Activated naive CD4-positive, alpha-beta T cell treated with anti-CD3 and anti-CD28 coated beads for 36 hours (primary cell): ENCODE results near the gene CDCA3. TPM values are rescaled to one million over a fixed set of nuclear protein-coding genes. Genes with fewer than 3 reads are reported as not detected.

Experiments
- CTCF ChIA-PET: fragments of 350-600 bp; sonication (Branson Sonifier 250); formaldehyde crosslinking; loops from one replicate; lab custom pipeline; 2021; ENCODE audit warnings: antibody characterized with exemption; lab: Charles Lee
- DNase-seq: peaks from one replicate; pipeline ENCODE4 v3.0.0-alpha.2; 2020
- H3K27ac Mint-ChIP-seq: one replicate; pipeline ENCODE4 v1.8.0; 2021; ENCODE audit warnings: mild to moderate bottlenecking, mixed read lengths
- H3K27me3 Mint-ChIP-seq: one replicate; pipeline ENCODE4 v1.8.0; 2021; ENCODE audit warnings: low read depth, mixed read lengths
- H3K36me3 Mint-ChIP-seq: one replicate; pipeline ENCODE4 v1.8.0; 2021; ENCODE audit warnings: low read depth, mixed read lengths
- H3K4me1 Mint-ChIP-seq: one replicate; pipeline ENCODE4 v1.8.0; 2021; ENCODE audit warnings: low read depth, mixed read lengths
- H3K4me3 Mint-ChIP-seq: one replicate; pipeline ENCODE4 v1.8.0; 2021; ENCODE audit warnings: mild to moderate bottlenecking, moderate library complexity, mixed read lengths
- H3K9me3 Mint-ChIP-seq: one replicate; pipeline ENCODE4 v1.8.0; 2021; ENCODE audit warnings: mixed read lengths
- intact Hi-C: fragments of 100-400 bp; cut with micrococcal nuclease; formaldehyde crosslinking; loops from one replicate; pipeline ENCODE4 v1.15.1; 2023
- total RNA-seq, 2 experiments: library from RNA; stranded (reverse); gene quantifications; one replicate each; pipeline ENCODE4 v1.2.3, GENCODE V29; 2021

CDCA3 gene
- total RNA-seq, 2 experiments from 2014 or later: 106 to 108 TPM

- H3K9me3 Mint-ChIP-seq: no peaks in the 10 kb centered on the region
- H3K4me3 Mint-ChIP-seq: peak overlapping the region; percentile 86
- CTCF ChIA-PET: interaction anchor here (0.6 to 2.1 kb wide), 3 partner anchors 24 to 122 kb away, joined by 3 to 6 read pairs (median 3); no protein-coding TSS in a partner anchor
- intact Hi-C loops: loop anchor here (5.0 kb wide), 3 partner anchors 257 to 513 kb away; partner anchors contain the start of genes C1RL and VAMP1
- no peak for DNase-seq
- H3K27me3 Mint-ChIP-seq: no peaks in the 10 kb centered on the region
- peak overlapping the region; percentile 78 for H3K27ac Mint-ChIP-seq
- H3K36me3 Mint-ChIP-seq: peaks cover 36% of the 10 kb centered on the region
- peaks cover 35% of the 10 kb centered on the region for H3K4me1 Mint-ChIP-seq
Observed at GRCh38 chr12:6849976-6850560, 1.0 kb downstream of the CDCA3 start.

- peak overlapping the region; percentile 86 for H3K4me3 Mint-ChIP-seq
- H3K36me3 Mint-ChIP-seq: peaks cover 36% of the 10 kb centered on the region
- DNase-seq: no peak
- H3K27me3 Mint-ChIP-seq: no peaks in the 10 kb centered on the region
- intact Hi-C loops: no loop called here
- H3K27ac Mint-ChIP-seq: no peak overlapping the region
- H3K9me3 Mint-ChIP-seq: no peaks in the 10 kb centered on the region
- H3K4me1 Mint-ChIP-seq: peaks cover 31% of the 10 kb centered on the region
- CTCF ChIA-PET: interaction anchor here (0.6 to 2.1 kb wide), 5 partner anchors 13 to 121 kb away, joined by 3 to 6 read pairs (median 3); partner anchors contain the start of genes MLF2 and SPSB2
Observed at GRCh38 chr12:6849427-6849826, 1.7 kb downstream of the CDCA3 start.

- Mint-ChIP-seq H3K9me3 (no peaks in the 10 kb centered on the region), H3K4me1 (peaks cover 17% of the 10 kb centered on the region), H3K27me3 (no peaks in the 10 kb centered on the region), H3K36me3 (peaks cover 34% of the 10 kb centered on the region), H3K27ac (no peak overlapping the region), H3K4me3 (no peak overlapping the region)
- intact Hi-C loops: no loop called here
- DNase-seq: no peak
- CTCF ChIA-PET: interaction anchor here (1.0 to 2.1 kb wide), 3 partner anchors 13 to 163 kb away, joined by 3 to 6 read pairs (median 4); partner anchors contain the start of gene SPSB2
Observed at GRCh38 chr12:6847676-6848075, 3.4 kb downstream of the CDCA3 start.

GRCh38 chr12:6846316-6846869 lies 4.7 kb downstream of the CDCA3 start:
- CTCF ChIA-PET: interaction anchor here (0.5 to 0.6 kb wide), 2 partner anchors 288 to 358 kb away, joined by 3 to 5 read pairs; no protein-coding TSS in a partner anchor
- H3K27ac Mint-ChIP-seq: no peak overlapping the region
- peaks cover 34% of the 10 kb centered on the region for H3K36me3 Mint-ChIP-seq
- intact Hi-C loops: no loop called here
- DNase-seq: no peak
- H3K4me3 Mint-ChIP-seq: no peak overlapping the region
- H3K27me3 Mint-ChIP-seq: no peaks in the 10 kb centered on the region
- H3K4me1 Mint-ChIP-seq: peaks cover 17% of the 10 kb centered on the region
- no peaks in the 10 kb centered on the region for H3K9me3 Mint-ChIP-seq

GRCh38 chr12:6845395-6845794 lies 5.7 kb downstream of the CDCA3 start:
- Mint-ChIP-seq H3K27ac (no peak overlapping the region), H3K27me3 (no peaks in the 10 kb centered on the region), H3K4me1 (peaks cover 13% of the 10 kb centered on the region), H3K36me3 (peaks cover 30% of the 10 kb centered on the region), H3K4me3 (no peak overlapping the region), H3K9me3 (no peaks in the 10 kb centered on the region)
- DNase-seq: no peak
- CTCF ChIA-PET: interaction anchor here (1.2 to 2.8 kb wide), 2 partner anchors 10 to 21 kb away, joined by 3 to 24 read pairs; no protein-coding TSS in a partner anchor
- intact Hi-C loops: no loop called here

- H3K27ac Mint-ChIP-seq: no peak overlapping the region
- no peaks in the 10 kb centered on the region for H3K4me1 Mint-ChIP-seq
- H3K9me3 Mint-ChIP-seq: no peaks in the 10 kb centered on the region
- DNase-seq: no peak
- peaks cover 16% of the 10 kb centered on the region for H3K36me3 Mint-ChIP-seq
- H3K4me3 Mint-ChIP-seq: no peak overlapping the region
- intact Hi-C loops: no loop called here
- CTCF ChIA-PET: interaction anchor here (0.6 to 2.8 kb wide), 6 partner anchors 8 to 1395 kb away, joined by 3 to 24 read pairs (median 4); partner anchors contain the start of genes MLF2 and SPSB2
- H3K27me3 Mint-ChIP-seq: no peaks in the 10 kb centered on the region
Observed at GRCh38 chr12:6843118-6843902, 7.8 kb downstream of the CDCA3 start.

- no peak overlapping the region for H3K4me3 Mint-ChIP-seq
- H3K36me3 Mint-ChIP-seq: peaks cover 7% of the 10 kb centered on the region
- H3K27ac Mint-ChIP-seq: no peak overlapping the region
- CTCF ChIA-PET: interaction anchor here (0.6 to 1.8 kb wide), 3 partner anchors 8 to 211 kb away, joined by 3 to 5 read pairs (median 3); no protein-coding TSS in a partner anchor
- no peaks in the 10 kb centered on the region for H3K9me3 Mint-ChIP-seq
- DNase-seq: no peak
- intact Hi-C loops: no loop called here
- no peaks in the 10 kb centered on the region for H3K27me3 Mint-ChIP-seq
- no peaks in the 10 kb centered on the region for H3K4me1 Mint-ChIP-seq
Observed at GRCh38 chr12:6842075-6842474, 9.0 kb downstream of the CDCA3 start.

- no peaks in the 10 kb centered on the region for H3K9me3 Mint-ChIP-seq
- H3K4me1 Mint-ChIP-seq: no peaks in the 10 kb centered on the region
- intact Hi-C loops: no loop called here
- no peak within 1 kb of the TSS for H3K4me3 Mint-ChIP-seq
- peaks cover 2% of the 10 kb centered on the region for H3K36me3 Mint-ChIP-seq
- no peaks in the 10 kb centered on the region for H3K27me3 Mint-ChIP-seq
- DNase-seq: no peak
- H3K27ac Mint-ChIP-seq: no peak within 1 kb of the TSS
- CTCF ChIA-PET: interaction anchor here (0.6 to 1.6 kb wide), 2 partner anchors 87 to 134 kb away, joined by 3 to 5 read pairs; no protein-coding TSS in a partner anchor
Observed at GRCh38 chr12:6840761-6841515, 10.1 kb downstream of the CDCA3 start, which contains the start of gene GNB3. TSS of gene GNB3 (plus strand) at chr12:6840925. CDS start at chr12:6841288, 363 bp downstream.

- H3K27ac Mint-ChIP-seq: no peak overlapping the region
- H3K4me1 Mint-ChIP-seq: peaks cover 3% of the 10 kb centered on the region
- H3K9me3 Mint-ChIP-seq: no peaks in the 10 kb centered on the region
- DNase-seq: no peak
- H3K36me3 Mint-ChIP-seq: no peaks in the 10 kb centered on the region
- H3K4me3 Mint-ChIP-seq: no peak overlapping the region
- no peaks in the 10 kb centered on the region for H3K27me3 Mint-ChIP-seq
- intact Hi-C loops: no loop called here
- CTCF ChIA-PET: interaction anchor here (0.8 to 1.6 kb wide), 2 partner anchors 86 to 193 kb away, joined by 5 to 6 read pairs; partner anchors contain the start of gene ACRBP
Observed at GRCh38 chr12:6840330-6840729, 10.8 kb downstream of the CDCA3 start.

GRCh38 chr12:6839482-6840201 lies 11.4 kb downstream of the CDCA3 start:
- no peaks in the 10 kb centered on the region for H3K9me3 Mint-ChIP-seq
- H3K4me3 Mint-ChIP-seq: no peak overlapping the region
- H3K4me1 Mint-ChIP-seq: peaks cover 3% of the 10 kb centered on the region
- no peaks in the 10 kb centered on the region for H3K27me3 Mint-ChIP-seq
- H3K27ac Mint-ChIP-seq: peak overlapping the region; percentile 36
- CTCF ChIA-PET: interaction anchor here (0.8 to 1.9 kb wide), 4 partner anchors 14 to 192 kb away, joined by 3 to 6 read pairs (median 5); partner anchors contain the start of gene ACRBP
- no peak for DNase-seq
- intact Hi-C loops: no loop called here
- no peaks in the 10 kb centered on the region for H3K36me3 Mint-ChIP-seq

GRCh38 chr12:6838854-6839253 lies 12.2 kb downstream of the CDCA3 start:
- no peaks in the 10 kb centered on the region for H3K27me3 Mint-ChIP-seq
- no peak for DNase-seq
- intact Hi-C loops: no loop called here
- CTCF ChIA-PET: interaction anchor here (1.0 to 1.9 kb wide), 2 partner anchors 15 to 68 kb away, joined by 3 to 5 read pairs; no protein-coding TSS in a partner anchor
- no peaks in the 10 kb centered on the region for H3K9me3 Mint-ChIP-seq
- no peak overlapping the region for H3K4me3 Mint-ChIP-seq
- H3K27ac Mint-ChIP-seq: no peak overlapping the region
- H3K4me1 Mint-ChIP-seq: peaks cover 3% of the 10 kb centered on the region
- no peaks in the 10 kb centered on the region for H3K36me3 Mint-ChIP-seq
